Activated T-helper 9 cell treated with anti-CD3 and anti-CD28 coated beads, Interleukin-2, amount 50 U/mL, for 16 hours (primary cell): ENCODE data around the gene FBXW4.

Experiments
- DNase-seq: peaks from one replicate; pipeline ENCODE4 v3.0.0-alpha.2; 2020; ENCODE audit warnings: low read depth

The FBXW4 gene

DNA sequence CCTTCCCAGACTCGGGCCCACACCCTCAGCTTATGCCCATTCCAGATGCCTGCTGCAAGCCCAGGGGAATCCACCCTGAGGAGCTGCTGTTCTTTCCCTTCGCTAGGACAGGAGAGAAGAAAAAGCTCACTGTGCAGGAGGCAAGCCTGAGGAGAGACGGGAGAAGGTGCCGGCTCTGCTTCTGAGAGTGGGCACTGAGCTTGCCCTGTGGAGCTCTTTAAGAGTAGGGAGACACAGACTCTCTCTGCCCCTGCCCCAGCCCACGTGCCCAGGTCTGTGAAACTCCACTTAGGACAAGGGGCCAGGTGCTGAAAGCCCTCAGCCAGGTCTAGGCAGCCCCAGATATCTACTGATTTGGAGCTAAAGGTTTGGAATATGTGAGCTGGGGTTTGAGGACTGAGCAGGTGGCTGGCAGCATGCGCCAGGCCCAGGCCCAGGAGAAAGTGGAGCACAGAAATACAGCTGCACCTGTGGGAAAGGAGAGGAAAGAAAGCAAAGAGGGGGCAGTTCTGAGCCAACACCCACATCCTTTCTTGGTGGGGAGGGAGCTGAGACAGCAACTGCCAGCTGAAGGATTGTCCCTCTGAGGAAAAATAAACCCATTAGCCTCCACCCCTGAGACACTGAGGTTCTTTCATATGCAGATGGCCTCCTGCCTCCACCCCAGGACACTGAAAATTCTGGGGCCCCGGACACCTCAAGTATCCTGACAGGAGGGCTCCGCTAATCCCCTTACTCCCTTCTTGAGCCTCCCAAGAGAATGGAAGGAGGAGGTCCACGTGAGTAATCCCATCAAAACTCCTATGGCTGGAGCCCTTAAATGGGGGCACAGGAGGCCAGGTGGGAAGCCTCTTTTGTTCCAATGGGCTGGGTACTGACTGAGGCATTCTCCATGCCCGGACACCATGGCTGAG lies 114.2 kb downstream of the FBXW4 start:
- no peak for DNase-seq

DNA sequence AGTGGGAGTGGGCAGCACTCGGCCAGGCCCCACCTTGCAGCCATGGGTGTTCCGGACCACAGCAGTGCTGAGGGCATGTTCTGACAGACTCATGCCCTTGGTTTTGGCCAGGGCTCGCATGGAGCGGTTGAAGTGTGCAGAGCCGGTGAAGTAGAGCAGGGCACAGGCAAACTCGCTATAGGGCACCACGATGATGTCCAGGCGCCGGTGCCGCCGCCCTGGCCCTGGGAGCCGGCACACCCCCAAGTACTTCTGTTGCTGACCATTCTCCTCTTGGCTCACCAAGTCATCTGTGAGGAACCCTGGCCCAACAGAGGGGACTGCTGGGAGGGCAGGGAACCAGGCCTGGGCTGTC lies 115.5 kb downstream of the FBXW4 start:
- DNase-seq = no peak

DNA sequence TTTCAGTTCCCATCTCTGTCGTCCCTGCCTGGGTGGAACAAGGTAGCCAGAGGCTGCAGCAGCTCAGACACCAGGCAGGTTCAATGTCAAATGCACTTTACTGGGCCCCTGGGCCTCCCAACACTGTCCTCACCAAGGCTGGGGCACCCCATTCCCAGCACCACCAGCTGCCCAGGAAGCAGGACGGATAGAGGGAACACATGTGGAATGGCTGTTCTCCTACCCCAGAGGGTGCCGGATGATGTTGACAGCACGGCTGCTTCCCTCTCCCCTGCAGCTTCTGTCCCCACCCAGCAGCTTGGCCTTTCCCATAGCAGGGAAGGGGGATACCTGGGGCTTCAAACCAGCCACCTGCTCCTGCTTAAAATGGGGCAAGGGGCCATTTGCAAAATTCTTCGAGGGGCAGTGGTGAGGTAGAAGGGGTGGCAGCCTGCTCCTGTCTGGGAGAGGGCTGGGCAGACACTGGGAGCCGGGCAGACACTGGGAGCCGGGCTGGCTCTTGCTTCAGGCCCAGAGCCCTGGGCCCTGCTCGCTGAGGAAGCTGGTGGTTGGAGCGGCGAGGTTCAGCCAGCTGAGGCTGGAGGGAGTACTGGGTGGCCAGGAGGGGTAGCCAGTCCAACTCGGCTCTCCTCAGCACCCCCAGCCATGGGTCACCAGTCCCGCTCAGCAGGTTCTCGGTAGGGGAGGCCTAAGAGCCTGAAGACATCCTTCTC lies 116.0 kb downstream of the FBXW4 start:
- DNase-seq = no peak

DNA sequence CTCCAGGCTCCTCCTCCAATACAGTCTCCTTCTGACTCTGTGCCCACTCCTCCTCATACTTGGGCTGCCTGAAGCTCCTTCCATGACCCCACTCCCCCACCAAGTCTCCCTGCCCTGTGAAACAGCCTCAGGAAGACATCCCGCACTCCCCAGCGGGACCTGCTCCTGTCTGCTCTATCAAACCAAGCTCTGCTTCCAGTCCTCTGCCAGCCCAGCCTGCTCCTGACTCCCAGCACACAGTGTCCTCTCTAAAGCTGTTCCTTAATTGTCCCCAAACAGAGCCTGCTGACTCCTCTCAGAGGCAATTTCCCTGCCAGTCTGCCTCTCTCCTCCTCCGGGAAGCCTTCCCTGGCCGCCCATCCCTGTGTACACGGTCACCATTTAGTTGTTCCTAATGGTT lies 116.8 kb downstream of the FBXW4 start:
- no peak for DNase-seq

DNA sequence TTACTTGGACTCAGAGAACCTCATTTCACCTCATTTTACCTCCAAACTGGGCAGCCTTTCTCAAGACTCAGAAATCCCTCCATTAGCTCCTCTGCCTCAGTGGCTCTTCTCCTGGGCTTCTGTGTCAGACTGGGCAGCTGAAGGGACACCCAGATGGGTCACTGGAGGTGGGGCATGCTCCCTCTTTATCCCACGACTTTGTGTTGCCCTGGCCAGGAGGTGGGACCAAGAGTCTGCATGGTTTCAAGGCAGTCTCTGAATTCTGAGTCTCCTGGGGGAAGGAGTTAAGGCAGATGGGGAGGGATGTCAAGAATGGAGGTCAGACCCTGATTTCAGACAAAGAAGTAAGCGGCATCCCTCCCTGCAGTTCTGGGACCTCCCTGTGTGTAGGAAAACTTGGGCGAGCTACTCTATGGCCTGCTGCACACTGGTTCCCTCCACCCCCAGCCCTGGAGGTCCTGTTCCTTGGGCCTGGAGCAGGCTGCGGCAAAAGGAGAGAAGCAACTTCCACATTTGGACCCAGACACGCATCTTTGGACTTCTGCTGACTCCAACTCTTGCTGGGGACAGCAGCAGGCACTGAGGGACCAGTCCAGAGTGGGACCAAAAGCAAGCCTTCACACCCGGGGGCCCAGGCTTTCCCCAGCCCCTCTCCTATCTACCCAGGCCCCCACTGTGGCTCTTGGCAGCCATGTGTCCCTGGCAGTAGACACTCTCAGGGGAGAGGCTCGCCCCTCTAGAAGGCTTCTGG lies 117.7 kb downstream of the FBXW4 start:
- no peak for DNase-seq

DNA sequence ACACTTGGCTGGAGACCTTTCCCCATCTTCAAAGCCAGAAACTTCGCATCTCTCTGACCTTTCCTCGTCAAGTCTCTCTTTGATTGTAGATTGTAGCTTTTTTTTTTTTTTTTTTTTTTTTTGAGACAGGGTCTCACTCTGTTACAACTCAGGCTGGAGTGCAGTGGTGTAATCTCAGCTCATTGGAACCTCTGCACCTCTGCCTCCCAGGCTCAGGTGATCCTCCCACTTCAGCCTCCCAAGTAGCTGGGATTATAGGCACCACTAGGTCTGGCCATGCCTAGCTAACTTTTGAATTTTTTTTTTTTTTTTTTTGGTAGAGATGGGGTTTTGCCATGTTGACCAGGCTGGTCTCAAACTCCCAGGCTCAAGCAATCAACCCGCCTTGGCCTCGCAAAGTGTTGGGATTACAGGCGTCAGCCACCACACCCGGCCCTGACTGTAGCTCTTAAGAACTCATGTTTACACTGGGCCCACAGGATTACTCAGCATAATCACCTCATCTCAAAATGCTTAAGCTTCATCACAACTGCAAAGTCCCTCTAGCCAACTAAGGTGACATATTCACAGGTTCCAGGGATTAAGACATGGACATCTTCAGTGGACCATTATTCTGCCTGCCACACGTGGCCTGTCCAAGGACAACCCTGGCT lies 118.6 kb downstream of the FBXW4 start:
- DNase-seq = no peak

DNA sequence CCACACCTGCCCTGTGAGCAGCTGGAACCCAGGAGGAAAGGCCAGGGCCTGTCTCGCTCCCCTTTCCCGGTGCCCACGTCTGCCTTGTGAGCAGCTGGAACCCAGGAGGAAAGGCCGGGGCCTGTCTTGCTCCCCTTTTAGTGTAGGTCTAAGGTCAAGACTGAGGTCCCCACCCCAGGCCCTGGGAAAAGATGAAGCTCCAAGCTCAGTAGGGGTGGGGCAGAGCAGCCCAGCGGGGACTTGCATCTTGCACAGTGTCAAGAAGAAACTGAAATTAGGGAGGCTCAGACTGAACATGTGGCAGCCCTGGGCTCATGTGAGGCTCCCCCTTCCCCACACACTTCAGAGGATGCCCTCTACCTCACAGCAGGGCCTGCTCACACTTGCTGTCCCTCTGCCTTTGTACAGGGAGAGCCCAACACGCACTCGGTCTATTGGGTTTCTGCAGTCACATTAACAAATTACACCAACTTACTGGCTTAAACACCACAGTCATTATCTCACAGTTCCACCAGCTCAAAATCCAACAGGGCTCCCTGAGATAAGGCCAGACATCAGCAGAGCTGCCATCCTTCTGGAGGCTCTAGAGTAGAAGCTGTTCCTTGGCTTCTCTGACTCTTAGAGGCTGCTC lies 119.3 kb downstream of the FBXW4 start:
- DNase-seq = no peak

DNA sequence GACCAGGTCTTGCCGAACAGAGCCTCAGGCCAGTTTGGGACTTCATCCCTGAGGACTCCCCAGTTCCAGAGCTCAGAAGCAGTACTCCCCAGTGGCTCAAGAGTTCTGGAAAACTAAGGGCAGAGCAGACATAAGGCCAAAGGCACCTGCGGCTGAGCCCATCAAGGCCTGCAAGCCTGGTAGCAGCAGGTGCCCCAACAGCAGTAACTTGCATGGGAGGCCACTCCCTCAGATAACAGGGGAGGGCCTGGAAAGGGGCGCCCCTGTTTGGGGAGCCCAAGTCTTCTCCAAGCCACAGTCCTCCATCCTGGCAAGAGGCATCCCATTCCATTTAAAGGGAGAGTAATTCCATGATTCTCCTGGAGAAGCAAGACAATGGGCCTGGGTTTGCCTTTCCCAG lies 119.9 kb downstream of the FBXW4 start:
- DNase-seq = no peak

DNA sequence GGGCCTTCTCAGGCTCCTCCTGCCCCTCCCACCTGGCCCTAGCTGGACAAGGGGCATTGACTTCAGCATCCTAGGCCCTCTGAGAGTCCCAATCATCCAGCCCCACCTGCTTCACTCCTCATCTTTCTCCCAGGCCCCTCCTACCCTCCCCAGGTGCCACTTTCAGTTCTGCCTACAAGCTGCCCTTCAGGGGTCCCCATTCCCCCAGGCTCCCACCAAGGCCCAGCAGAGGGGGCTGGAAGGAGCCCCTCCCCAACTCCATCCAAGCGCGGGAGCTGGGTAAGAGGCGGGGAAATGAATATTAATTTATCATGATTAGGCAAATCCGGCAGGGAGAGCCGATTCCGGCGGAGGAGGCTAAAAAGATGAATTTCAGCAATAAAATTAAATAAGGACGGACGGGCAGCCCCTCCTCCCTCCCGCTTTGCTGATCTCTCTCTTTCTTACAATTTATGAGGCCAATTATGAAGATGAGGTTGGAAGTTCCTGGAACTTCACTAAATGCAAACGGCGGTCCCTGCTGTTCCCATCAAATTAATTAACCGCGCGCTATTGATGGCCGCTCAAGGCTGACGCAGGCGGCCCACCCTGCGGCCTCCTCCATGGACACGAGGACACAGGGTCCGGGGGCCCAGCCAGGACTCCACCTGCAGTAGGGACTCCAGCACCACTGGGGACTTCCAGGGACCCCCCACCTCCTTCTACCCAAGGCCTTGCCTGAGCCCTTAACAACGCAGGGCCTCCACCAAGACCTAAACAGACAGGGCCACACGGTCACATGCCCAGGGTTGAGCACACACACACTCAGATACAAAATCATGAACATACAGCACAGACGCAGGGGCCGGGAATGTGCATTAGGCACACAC lies 120.9 kb downstream of the FBXW4 start:
- no peak for DNase-seq

DNA sequence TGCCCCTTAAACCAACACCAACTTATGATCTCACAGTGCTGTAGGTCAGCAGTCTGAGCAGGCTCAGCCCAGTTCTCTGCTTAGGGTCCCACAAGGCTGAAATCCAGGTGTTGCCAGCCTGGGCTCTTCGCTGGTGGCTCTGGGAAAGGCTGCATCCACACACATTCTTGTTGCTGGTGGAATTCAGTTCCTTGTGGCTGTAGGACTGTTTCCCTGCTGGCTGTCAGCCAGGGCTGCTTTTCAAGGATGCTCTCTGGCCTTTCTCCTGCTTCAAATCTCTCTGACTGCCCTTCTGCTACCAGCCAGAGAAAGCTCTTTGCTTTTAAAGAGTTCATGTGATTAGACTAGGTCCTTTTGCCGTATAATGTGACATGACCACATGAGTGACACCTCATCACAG lies 122.2 kb downstream of the FBXW4 start:
- DNase-seq = no peak

DNA sequence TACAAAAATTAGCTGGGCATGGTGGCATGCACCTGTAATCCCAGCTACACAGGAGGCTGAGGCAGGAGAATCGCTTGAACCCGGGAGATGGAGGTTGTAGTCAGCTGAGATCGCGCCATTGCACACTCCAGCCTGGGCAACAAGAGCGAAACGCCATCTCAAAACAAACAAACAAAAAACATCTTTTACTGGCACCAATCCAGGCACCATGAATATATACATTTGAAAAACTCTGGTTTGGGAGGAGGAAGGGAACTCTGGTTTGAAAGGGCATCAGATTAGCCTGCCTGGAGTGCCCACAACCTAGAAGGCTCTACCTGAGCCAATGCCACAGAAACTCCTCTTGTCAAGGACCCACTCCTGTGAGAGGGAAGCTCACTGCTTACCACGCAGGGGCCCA lies 122.8 kb downstream of the FBXW4 start:
- DNase-seq = no peak

DNA sequence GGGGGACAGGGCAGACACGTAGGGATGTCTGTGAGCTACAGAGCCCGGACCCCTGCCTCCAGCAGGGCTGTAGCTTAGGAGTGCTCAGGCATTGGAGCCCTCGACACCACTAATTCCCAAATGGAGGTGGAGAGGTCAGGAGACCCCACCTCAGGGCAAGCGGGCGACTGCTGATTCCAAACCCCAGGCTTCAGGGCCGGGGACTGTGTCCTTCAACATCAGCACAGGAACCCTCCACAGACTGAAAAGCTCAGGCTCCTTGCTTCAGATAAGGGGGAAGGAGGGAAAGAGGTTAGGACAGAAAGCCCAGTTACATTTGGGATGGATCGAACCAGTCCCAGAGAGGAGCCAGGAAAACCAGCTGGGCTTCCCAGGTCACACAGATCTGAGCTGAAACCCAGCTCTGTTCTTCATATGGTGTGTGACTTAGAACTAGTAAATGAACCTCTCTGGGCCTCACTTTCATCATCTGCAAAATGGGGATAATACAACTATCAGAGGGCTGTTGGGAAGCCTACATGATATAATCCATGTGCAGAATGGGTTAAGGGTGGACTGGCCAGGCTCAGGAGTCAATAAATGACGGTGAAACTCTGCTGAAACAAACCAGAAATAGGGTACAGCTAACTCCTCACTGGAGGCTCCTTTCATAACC lies 123.6 kb downstream of the FBXW4 start:
- DNase-seq = no peak

DNA sequence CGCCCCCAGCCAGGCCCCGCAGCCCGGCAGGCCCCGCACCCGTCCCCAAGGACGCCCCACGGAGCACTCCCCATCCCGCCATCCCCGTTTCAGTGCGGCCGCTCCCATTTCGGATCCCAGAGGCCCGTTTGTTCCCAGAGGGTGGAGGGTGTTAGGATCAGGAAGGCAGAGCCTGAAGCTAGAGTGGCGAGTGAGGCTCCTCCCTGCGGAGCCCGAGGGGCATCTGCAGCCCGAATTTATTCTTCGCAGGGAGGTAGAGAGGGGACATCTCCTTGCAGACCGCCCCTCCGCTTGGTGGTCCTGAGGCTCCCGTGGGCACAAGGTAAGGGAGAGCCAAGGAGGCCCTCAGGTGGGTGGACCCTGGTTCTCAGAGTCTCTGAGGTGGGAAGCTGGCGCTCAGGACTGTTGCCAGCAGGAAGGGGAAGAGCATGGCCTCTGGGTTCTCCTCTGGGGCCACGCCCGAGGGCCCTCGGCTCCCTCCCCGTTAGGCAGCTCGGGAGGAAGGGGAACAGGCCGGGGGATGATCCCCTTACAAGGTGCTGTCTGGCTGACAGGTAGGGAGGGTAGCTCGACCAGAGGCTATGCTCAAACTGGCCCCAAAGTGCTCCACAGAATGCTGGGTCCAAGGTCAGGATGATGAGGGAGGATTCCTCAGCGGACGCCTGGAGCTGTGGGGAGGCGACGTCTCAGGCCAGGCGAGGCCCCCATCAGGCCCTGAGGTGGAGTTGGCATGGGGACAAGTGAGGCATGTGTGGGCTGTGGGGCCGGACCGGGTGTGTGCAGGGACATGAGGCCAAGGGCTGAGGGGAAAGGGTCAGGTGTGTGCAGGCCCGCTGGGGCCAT lies 124.3 kb downstream of the FBXW4 start:
- DNase-seq = no peak

DNA sequence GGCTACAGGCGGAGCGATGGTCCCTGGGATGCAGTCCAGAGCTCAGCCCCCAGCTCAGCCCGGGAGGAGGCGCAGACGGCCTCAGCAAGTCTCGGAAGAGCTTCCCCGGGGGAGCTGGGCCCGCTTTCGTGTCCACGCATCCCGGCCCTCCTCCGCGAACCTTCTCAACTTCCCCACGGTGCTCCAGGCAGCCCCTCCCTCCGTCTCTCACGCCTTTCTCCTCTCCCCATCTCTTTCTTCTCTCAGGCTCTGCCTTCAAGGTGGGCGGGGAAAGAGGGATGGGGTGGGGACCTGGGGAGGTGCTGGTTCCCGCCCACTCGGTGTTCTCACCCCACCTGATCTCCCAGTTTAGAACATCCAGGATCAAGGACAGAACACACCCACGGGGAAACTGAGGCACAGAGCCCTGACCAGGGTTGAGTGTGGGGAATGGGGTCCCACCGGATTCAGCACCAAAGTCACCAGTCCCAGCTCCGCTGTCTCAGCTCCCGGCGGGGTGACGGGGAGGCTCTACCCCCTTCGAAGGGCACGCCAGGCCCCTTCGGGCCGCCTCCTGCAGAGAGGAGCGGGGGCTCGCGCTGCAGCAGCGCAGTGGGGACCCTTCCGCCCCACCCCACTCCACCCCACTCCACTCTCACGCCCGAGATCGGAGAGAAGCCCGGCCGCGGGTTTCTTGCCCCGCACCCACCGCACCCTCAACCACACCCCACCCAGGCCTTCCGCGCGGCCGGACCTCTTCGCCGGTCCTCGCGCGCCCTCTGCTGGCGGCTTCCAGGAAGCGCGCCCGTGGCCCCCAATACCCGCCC lies 125.1 kb downstream of the FBXW4 start:
- DNase-seq = peak; percentile 73

DNA sequence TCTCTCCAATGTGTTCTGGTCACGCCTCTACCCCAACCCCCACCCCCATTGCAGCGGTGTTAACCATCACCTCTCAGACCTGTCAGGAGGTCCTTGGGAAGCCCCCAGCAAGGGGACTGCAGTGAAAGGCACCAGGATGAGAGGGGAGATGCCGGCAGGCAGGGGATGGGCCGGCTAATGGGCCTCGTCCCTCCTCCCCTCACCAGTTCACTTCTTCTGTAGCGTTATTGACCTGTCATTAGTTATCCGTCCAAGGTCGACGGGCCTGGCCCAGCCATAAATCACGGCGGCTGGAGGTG lies 125.7 kb downstream of the FBXW4 start:
- no peak for DNase-seq

DNA sequence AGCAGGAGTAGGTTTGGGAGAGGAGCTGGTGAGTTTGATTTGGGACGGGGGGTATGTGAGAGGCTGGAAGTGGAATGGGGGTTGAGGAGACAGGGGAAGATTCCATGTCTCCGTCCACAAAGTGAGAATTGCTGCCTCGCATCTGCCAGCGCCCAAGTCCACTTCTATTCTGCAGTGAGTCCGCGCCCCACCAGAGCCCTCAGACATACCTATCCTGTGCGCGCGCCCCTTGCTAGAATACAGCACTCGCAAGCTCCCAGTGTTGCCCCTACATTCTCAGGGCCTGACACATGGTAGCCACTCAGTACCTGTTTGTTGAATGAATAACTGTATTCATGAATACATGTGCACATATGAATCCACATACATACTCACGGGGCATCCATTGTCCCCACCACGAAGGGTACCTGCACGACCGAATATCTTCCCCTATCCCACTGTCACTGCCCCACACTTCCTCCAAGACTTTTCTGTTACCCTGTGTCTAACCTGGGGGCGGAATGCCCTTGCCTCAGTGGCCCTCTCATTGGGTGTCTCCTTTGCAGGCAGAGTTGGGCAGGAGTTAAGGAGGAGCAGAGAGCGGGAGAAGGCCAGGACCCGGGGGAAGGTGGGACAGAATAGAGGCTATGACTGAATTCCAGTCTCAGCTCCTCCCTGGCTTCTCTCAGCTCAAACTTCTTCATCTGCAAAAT lies 126.8 kb downstream of the FBXW4 start:
- no peak for DNase-seq

DNA sequence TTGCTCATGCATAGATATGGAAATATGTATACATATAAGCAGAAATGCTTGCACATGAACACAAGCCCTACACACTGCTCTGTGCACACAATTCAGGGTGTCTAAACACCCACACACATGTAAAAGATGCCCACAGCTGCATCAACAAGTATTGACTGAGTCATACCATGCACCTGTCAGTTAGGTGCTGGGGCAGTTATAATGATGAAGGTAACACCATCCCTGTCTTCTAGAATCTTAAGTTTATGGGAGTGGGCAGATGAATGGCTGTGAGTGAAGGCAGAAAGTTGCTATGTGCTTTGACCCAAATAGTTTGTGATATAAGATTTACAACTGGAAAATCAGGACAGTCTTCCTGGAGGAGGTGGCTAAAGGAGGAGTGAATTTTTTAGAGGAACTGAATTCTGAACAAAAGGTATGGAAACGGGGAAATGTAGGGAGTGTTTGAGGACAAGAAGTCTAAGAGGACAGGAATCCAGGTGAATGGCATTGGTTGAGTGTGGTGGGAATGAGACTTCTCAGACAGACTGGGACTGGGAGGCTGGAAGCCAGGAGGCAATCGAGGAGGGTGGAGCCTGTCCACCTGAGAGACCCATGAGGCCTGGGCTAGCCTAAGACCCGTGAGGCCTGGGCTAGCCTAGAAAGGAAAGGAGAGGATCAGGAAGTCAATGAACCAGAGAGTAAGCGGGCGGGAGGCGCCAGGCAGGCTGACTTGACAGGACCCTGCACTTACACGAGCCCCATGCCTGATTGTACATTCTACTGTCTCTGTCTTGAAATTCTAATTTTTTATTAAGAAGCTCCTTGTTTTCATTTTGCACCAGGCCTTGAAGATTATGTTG lies 127.6 kb downstream of the FBXW4 start:
- no peak for DNase-seq
